Renal pelvis (tissue), 4 donors: ENCODE measurements around the gene CEP70. TPM values are rescaled to one million over a fixed set of nuclear protein-coding genes. Genes with fewer than 3 reads are reported as not detected.

Experiments used
- DNase-seq: peaks from one replicate; pipeline ENCODE4 v3.0.0-alpha.2; 2013
- polyA plus RNA-seq, 3 donors: library from polyadenylated mRNA; unstranded; fragments of 120-200 nt; gene quantifications; one replicate each; pipeline ENCODE4 v1.2.1, GENCODE V29; 2013; ENCODE audit not compliant: insufficient read length in 3 of 3

CEP70 gene
- polyA plus RNA-seq, 3 donors, result 35.4 to 39.3 (median 37.4) TPM

GRCh38 chr3:138473391-138473790 lies 120.7 kb downstream of the CEP70 start:
- no peak for DNase-seq

- DNase-seq, result no peak
Measured at GRCh38 chr3:138472141-138472825, 121.8 kb downstream of the CEP70 start.

- DNase-seq, result no peak
Measured at GRCh38 chr3:138471481-138471880, 122.6 kb downstream of the CEP70 start.

DNA sequence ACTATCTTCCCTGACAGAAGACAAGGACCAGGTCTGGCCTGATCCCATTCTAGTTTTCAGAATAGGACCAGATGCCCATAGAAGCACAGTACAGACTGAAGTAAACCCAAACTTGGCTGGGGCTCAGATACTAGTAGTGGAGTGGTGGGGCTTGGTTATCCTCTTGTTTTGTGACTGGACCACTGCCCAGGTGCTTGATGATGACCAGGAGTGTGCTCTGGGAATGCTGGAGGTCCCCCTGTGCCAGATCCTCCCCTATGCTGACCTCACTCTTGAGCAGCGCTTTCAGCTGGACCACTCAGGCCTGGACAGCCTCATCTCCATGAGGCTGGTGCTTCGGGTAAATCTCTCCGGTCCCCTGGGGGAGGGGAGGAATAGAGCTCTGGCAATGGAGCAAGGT lies 123.4 kb downstream of the CEP70 start:
- DNase-seq, result no peak

DNA sequence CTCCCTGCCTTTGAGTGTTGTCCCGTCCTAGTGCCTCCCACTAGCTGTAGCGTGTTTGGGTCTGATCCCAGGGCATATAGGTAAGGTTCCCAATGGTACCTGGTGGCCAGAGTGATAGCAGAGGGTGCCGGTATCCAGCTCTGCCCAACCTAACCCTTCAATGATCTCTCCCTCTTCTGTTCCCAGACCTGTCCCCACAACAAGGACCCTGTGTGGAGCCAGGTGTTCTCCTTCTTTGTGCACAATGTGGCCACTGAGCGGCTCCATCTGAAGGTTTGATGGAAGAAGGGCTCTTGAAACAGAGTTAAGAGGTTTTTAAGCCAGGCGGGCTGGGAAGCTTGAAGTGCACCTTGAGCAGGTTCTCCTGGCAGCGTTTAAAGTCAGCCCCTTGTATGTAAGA lies 124.2 kb downstream of the CEP70 start:
- DNase-seq, result no peak

DNA sequence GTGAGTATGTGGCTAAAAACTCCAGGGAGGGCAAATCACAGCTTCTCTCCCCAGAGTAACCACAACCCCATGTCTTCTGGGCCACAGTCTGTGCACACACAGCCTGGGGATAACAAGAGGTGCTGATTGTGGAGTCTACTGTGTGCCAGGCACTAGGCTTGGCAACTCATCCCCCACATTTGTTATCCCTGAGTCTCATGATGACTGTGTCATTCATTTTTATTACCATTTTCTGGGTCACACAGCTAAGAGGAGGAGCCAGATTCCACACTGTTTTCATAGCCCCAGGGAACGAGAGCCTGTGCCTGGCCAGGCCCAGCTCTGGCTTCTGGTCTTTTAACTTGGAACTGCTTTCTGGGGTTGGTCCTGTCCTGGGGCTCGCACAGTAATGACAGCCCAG lies 125.2 kb downstream of the CEP70 start:
- DNase-seq, result no peak

DNA sequence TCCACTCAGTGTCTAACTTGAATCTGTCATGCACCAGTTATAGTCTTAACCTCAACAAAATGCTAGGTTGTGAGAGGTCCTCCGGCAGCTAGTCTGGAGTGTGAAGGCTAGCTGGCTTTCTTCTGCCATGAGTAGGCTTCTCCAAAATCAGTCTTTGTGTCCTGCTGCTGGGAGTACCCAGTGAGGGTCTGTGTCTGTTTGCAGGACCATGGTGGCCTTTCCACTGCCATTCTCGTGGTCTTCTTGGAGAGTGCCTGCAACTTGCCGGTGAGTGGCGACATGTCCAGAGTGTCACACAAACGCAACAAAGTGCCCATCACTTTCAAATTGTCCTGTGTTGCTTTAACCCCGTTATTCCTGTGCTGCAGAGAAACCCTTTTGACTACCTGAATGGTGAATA lies 125.6 kb downstream of the CEP70 start:
- no peak for DNase-seq

- no peak for DNase-seq
Measured at GRCh38 chr3:138467931-138468330, 126.1 kb downstream of the CEP70 start.

DNA sequence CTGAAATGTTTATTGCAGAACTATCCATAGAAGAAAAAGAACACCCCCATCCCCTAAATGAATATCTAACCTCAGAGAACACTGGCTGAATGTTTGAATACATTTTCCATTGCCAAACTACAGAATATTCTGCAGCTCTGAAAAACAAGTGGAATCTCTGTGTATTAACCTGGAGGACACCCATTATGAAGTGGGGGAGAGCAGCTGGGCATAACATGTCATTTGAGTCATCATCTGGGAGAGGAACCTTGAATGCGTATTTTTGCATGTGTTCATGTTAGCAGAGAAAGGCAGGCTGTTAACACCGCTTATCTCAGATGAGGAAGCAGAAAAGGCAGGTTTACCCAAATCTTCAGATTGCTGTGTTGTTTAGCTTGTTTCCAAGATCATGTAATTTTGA lies 128.1 kb downstream of the CEP70 start:
- no peak for DNase-seq

GRCh38 chr3:138465451-138465850 lies 128.6 kb downstream of the CEP70 start:
- DNase-seq, result no peak

DNA sequence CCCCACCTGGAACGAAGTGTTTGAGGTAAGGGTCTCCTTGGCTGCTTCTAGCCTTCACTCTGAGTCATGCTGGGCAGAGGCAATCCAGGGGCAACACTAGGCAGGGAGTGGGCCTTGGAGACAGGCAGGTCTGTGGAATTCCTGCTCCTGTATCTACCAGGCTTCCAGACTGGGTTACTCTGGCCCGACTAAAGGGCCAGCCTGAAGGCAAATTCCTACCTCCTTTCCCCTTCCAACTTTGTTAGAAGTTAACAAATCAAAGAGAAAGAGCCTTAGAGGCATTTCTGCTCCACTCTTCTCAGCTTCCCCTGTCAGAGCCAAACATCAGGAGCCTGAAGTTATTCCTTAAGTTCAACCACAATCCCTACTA lies 129.6 kb downstream of the CEP70 start:
- DNase-seq, result no peak

GRCh38 chr3:138463724-138464490 lies 130.2 kb downstream of the CEP70 start:
- no peak for DNase-seq

- DNase-seq, result no peak
Measured at GRCh38 chr3:138461896-138462295, 132.2 kb downstream of the CEP70 start.

DNA sequence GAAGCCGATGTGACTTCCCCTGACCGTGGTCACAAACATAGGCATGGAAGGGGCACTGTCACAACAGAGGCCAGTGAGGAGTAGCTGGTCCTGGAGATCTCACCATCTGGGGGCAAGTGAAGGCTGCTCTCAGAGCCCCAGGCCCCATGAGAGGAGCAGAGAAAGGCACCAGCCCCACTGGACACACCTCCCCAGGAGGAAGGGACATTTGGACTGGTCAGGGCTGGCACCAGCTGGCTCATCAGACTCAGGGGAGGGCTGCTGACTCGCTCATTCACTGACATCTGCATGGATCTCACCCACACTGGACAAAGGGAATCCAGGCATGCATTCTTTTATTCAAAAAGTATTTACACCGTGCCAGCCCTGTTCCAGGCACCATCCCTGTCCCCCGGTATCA lies 132.8 kb downstream of the CEP70 start:
- DNase-seq, result no peak

DNA sequence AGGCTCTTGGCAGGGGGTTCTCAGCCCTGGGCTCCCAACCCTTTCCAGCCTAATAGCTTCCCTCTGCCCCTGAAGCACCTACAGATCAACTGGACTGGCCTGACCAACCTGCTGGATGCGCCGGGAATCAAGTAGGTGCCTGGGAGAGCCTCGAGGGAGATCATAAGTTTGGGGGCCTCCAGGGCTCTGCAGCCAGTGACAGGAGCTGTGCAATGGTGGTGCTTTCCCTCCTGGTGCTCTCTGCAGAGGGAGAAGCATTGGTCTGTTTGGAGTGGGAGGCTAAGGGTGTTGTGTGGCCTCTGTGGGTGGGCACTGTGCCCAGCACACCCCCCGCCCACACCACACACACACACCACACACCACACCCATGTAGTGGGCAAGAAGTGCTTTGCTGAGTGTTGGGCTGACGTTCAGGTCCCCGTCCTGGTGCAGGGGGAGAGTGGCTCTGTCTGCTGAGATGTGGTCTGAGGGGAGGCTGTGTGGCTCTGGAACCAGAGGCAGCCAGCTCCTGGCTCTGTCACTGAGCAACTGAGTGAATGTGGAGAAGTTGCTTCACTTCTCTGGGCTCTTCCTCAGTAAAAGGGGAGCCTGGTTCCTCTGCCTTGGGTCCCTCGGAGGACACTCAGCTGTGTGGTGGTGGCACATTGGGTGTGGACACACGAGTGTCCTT lies 133.4 kb downstream of the CEP70 start:
- DNase-seq, result no peak

- no peak for DNase-seq
Measured at GRCh38 chr3:138459619-138460535, 134.2 kb downstream of the CEP70 start.

GRCh38 chr3:138458774-138459499 lies 135.1 kb downstream of the CEP70 start:
- no peak for DNase-seq

DNA sequence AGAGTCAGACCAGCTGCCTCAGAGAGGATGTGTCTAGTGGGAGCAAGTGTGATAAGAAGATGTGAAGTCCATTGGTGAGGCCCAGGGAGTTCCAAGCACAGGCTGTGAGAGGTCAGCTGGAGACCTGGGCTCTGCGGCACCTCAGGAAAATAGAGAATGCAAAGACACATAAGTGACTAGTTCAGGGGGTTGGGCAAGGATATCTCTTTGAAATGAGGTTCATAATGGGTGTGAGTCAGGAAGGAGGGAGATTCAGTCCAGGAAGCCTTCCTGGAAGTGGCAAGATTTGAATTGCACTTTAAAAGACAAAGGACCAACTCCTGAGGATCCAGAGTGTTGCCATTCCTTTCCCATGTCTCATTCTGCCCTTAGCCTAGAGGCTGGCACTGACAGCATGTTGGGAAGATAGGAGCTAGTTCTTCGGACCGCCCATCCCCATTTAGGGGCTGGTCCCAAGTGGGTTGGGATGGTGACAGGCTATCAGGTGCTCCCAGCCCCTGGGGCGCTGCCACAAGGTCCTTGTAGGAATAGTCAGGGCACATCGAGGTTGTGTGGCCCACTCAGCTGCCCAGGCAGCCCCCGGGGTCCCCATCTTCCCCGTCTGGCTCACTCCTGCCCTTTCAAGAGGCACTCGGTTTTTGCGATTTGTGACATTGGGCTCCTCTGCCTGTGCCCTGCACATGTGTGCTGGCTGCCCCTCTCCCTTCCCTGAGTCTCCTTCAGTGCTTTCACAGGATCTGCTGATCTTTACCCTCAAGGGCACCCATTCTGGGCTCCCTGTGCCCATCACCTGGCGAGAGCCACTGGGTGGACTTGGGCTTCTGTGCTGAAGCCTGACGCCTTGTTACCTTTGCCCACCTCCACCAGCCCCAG lies 136.0 kb downstream of the CEP70 start:
- DNase-seq, result no peak

DNA sequence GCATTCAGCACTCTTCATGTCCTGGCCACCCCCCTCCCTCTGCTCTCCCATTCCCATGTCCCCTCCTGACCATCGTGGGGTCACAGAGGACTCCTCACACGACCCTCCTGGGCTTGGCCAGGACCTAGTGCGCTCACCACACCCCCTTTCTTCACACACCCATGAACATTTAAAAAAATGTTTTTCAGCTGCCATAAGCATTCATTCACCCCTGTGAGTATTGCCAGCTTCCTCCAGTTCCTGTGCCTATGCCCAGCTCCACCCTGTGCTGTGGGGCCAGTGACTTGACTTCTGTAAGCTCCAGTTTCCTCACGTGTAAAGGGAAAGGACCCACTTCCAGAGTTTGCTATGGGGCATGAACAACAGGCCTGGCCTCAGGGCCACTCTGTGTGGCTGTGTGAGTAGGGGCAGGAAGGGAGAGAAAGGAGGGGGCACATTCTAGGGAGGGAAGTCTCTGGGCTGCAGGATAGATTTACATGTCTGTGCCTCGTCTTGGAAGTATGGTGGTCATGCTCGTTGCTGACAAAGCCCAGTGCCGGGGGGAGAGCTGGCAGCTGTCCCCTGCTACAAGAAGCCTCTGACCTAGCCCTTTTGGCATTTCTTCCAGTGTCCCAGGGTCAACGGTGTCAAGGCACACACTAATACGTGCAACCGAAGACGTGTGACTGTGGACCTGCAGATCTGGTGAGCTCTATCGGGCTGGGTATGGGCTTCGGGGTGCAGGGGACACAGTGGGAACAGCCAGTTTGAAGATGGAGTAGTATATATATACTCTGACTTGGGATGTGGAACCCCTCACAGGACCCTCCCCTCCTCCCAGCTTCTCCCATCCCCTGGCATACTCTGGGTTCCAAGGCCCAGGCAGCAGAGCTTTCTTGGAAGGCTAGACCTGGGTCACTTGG lies 136.8 kb downstream of the CEP70 start:
- no peak for DNase-seq
